ENCODE data around the gene OGFRL1. TPM values are rescaled to one million over a fixed set of nuclear protein-coding genes. Genes with fewer than 3 reads are reported as not detected.

Gene OGFRL1
- total RNA-seq, 1 experiment from 2014 or later = 10.3 TPM

GRCh38 chr6:71334768-71335167 is 46.2 kb downstream of the OGFRL1 start:
- Histone ChIP-seq H3K4me3 (replicated peaks in 1 of 2; ENCODE audit: low read depth in 1 of 2, low read length in 2 of 2) (no peak overlapping the region), H3K9me3 (ENCODE audit: control insufficient read depth in 1 of 2, insufficient read depth in 1 of 2, low read depth in 1 of 2, low read length in 2 of 2) (no peaks in the 10 kb centered on the region), H3K4me1 (ENCODE audit: control insufficient read depth in 1 of 2, insufficient read depth in 2 of 2, low read length in 2 of 2) (no peaks in the 10 kb centered on the region; a peak in 1 of 4 replicates), H2AFZ (ENCODE audit: low read depth, low read length, poor library complexity, severe bottlenecking) (no peak overlapping the region), H3K79me2 (ENCODE audit: insufficient read depth, low read length) (no peaks in the 10 kb centered on the region), H3K9ac (ENCODE audit: low read length) (no peak overlapping the region), H3K4me2 (ENCODE audit: low read length) (no peak overlapping the region), H3K27ac (ENCODE audit: low read depth, low read length) (no peak overlapping the region), H3K9me2 (ENCODE audit: insufficient read depth) (no peaks in the 10 kb centered on the region), H4K20me1 (ENCODE audit: insufficient read depth) (no peaks in the 10 kb centered on the region), H3K36me3 (ENCODE audit: control insufficient read depth in 1 of 2, insufficient read depth in 2 of 2, low read length in 2 of 2) (no peaks in the 10 kb centered on the region), H3K27me3 (ENCODE audit: insufficient read depth, low read length) (no peaks in the 10 kb centered on the region; the same call in 1 of the 2 replicates)
- TF ChIP-seq SIN3A (IDR thresholded peaks at IDR 0.05; ENCODE audit: low read depth) (no peak), SP1 (IDR thresholded peaks at IDR 0.05; ENCODE audit: low read depth) (no peak), YY1 (IDR thresholded peaks at IDR 0.05; ENCODE audit: extremely low read depth, insufficient replicate concordance, low read depth, low read length) (no peak), POLR2AphosphoS5 (IDR thresholded peaks at IDR 0.05; ENCODE audit: low read depth, low read length) (no peak), EZH2 (IDR thresholded peaks at IDR 0.05) (no peak), REST (IDR thresholded peaks at IDR 0.05; ENCODE audit: low read depth) (no peak), SRF (IDR thresholded peaks at IDR 0.05; ENCODE audit: low read depth) (no peak), ZNF274 (IDR thresholded peaks at IDR 0.05; ENCODE audit: low read depth, low read length) (no peak), TCF7L2 (IDR thresholded peaks at IDR 0.05; ENCODE audit: borderline replicate concordance, extremely low read depth, insufficient read depth, insufficient read length) (no peak), EZH2phosphoT487 (IDR thresholded peaks at IDR 0.05; ENCODE audit: borderline replicate concordance) (no peak), POLR2A (IDR thresholded peaks at IDR 0.05; ENCODE audit: borderline replicate concordance, extremely low read depth, insufficient read depth, insufficient read length) (no peak), ATF3 (IDR thresholded peaks at IDR 0.05) (no peak), ZFX (IDR thresholded peaks at IDR 0.05) (no peak), EGR1 (IDR thresholded peaks at IDR 0.05; ENCODE audit: low read depth) (no peak), ZBTB33 (IDR thresholded peaks at IDR 0.05; ENCODE audit: extremely low read depth, insufficient replicate concordance, low read length) (no peak), CBX3 (IDR thresholded peaks at IDR 0.05; ENCODE audit: low read depth) (no peak), ELF1 (IDR thresholded peaks at IDR 0.05; ENCODE audit: borderline replicate concordance, low read depth) (no peak), MAX (IDR thresholded peaks at IDR 0.05) (no peak)
- intact Hi-C loops (cut with micrococcal nuclease) = no loop called here
- CTCF ChIA-PET = no interaction called here
- BruUV-seq (replicated peaks) = no TSS peak
- ATAC-seq (no peak), DNase-seq (ENCODE audit: low read depth, low spot score) (no peak)
- RAD21 ChIA-PET (ENCODE audit: low non-redundant PET in 1 of 2, low total read pairs in 2 of 2, uncharacterized antibody in 2 of 2, unreplicated experiment in 2 of 2) = no interaction called here
- POLR2A ChIA-PET = no interaction called here

All from HCT116 (cell line).